Ramos (cell line): Measurements from ENCODE around the gene IQSEC3.

Experiments used
- in situ Hi-C: fragments of 300-500 bp; cut with MboI; formaldehyde crosslinking; loops from one replicate; pipeline ENCODE4 v1.14.3; 2022; ENCODE audit warnings: low sequenced_read_pairs; ENCODE audit not compliant: unreplicated experiment

Gene IQSEC3

DNA sequence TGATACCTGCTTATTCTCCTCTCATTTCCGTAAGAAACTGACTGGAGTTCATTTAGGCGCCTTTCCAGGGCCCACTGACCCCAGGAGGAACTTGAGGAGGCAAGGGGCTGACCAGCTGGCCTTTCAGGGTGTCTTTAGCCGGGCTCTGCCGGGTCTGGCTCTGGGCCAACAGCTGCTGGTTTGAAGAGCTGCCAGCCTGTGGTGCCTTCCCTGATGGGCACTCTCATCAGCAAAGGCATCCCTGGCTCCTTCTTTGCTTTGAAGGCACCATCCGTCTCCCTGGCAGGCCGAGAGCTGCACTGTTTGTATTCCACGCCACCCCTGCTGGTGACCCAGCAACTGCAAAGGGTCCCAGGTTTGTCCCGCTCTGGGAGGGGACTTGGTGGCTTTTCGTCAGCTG, 42.0 kb downstream of the IQSEC3 start:
- in situ Hi-C loops: no loop called here

DNA sequence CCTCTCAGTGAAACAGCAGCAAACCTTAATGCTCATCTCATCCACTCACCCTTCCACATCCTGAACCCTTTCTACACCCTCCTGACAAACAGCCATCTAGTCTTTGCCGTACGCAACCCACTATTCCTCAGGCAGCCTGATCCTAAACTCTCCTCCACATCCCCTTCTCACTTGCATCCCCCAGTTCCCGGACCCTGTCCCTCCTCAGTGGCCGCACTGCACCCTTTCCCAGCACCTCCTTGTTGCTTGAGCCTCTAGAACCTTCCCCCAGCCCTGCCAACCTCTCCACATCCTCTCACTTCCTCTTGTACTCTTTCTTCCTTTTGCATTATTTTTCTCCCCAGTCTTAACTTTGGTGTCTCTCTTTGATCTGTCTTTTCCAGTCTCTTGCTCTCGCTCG, 42.9 kb downstream of the IQSEC3 start:
- in situ Hi-C loops: no loop called here

DNA sequence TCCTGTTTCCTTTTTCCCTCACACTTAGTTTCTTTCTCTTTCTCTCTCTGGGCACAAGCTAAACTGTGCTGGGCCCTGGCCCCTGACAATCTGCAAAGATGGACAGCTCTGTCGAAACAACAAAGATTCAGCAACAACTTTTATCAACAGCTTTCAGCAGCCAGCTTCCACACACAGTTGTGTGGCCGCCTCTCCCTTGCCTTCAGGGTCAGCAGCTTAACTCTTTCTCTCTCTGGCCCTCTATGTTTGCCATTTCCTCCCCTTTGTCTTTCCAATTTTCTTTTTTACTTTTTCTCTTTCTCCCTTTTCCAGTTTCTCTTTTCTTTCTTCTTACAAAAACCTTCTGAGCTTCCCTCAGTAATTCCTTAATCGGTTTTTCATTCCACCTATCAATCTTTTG, 43.3 kb downstream of the IQSEC3 start:
- in situ Hi-C loops: no loop called here

DNA sequence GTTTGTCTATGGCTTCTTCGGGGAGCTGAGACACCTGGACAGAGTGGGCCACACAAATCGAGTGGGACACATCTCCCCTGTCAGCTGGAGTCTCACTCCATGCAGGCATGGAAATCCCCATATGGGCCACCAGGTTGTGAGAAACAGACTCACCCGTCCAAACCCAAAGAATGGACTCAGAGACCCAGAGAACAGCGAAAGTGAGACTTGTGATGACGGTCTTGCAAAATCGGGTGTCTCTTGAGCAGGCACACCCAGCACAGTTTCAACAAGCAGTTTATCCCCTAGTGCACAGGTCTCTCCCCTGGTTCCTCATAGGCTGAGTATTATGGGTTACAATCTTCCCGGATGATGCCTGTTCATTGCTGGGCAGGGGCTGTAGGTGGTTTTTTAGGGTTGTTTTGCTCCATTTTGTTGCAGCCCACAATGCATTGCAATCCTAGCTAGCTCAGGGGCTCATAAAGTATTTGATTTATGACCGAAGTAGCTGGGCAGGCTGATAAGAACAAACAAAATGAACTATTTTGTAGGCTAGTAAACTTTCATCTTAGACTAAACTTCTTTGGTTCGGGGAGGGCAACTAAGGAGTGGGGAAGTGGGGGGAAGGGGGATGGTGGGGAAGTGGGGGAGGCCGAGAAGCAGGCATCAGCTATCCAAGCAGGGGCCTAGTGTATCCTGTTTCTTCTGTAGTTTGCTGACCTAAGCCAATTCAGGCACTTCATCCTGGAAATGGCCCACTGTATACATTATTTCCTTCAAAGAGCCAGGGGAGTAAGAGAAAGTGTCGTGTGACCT, 45.3 kb downstream of the IQSEC3 start:
- in situ Hi-C loops: no loop called here

DNA sequence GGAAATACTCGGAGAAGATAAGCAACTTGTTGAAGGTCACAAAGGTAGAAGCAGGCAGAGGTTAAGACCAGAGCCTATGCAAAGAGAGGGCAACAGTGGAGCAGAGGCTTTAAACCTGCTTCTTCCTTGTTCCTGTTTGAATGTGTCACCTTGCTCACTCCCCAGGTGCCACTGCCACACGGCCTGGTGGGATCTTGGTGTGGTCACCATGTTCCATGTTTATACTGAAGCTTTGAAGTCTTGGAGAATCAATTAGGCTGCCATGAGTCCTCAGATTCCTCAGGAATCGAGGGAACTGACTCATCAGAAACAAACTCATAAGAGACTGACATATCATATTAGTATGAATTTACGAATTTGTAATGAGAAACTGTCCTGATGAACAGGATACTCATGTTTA, 46.8 kb downstream of the IQSEC3 start:
- in situ Hi-C loops: no loop called here

DNA sequence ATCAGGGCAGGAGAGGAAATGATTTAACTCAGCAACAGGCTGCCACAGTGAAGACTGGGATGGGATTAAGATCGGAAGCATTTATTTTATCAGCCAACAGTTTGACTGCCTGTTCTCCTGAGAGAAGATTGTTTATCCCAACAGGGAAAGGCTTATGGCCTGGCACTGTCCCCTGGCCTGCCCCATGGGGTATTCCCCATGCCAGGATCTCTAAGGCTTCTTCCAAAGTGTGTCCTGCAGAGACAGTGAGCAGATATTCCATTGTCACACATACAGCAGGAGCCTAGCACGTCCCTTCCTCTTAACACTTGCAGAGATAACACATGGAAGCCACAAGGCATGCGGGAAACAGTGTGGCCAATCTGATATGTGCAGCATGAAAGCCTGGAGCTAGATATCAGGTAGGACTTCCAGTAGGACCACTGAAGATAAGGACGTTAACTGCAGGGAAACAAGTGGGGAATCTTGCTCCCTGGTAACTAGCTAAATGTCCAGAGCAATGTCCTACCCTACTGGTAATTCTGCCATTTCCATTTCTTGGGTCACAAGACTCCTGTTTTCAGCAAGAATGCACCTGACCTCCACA, 48.2 kb downstream of the IQSEC3 start:
- in situ Hi-C loops: no loop called here

DNA sequence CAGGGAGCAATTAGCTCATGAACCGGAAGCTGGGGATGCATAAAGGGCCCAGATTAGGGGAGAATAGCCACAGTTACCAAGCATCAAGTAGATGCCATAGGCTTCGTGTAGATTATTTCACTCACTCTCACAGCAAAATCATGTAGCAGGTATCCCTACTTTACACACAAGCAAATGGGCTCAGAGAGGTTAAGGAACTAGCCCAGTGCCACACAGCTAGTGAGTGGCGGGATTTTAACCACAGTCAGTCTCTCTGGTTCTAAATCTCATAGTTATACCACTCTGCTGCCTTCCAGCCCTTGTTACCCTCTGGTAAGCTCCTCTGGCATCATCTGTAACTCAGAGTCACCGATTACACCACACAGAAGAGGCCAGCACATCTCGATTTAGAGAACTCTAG, 49.0 kb downstream of the IQSEC3 start:
- in situ Hi-C loops: no loop called here

DNA sequence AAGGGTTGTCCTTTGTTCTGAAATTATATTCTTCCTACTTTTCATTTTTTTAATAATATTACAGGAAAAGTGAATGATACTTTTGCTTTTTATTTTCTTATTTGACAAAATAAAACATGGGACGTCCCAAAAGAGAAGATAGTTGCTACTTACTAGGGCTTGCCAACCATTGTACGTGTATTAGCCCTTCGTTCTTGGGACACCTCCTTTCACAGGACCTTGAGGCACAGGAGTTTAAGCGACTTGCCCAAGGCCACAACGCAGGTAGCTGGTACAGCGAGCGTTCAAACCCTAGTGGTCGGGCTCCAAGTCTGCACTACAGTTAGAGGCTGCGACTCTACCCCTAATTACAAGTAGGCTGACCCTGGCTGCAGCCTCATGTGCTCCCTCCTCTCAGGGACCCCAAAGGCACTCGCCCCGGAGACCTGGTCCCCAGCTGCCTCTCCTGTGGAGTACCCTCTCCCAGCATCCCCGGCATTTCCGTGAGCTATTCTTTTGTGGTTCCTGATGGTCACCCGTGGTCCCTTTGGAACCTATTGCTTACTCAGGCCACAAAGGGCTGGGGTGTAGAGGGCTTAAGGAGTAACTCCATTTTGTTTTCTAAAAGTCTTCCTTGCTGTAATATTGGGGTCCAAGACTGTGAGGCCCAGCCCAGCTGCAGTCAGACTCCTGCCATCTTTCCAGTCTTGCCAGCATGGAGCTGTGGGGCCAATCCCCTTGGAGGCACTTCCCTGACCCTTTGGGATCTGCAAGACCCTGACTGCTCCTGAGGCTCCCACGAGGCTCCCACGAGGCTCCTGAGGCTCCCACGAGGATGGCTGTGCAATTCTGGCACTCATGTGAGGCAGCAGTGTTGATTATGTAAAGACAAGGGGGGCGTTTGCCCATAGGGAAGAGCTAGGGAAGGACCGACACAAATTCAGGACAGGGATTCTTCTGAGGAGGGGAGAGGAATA, 49.7 kb downstream of the IQSEC3 start:
- in situ Hi-C loops: no loop called here

DNA sequence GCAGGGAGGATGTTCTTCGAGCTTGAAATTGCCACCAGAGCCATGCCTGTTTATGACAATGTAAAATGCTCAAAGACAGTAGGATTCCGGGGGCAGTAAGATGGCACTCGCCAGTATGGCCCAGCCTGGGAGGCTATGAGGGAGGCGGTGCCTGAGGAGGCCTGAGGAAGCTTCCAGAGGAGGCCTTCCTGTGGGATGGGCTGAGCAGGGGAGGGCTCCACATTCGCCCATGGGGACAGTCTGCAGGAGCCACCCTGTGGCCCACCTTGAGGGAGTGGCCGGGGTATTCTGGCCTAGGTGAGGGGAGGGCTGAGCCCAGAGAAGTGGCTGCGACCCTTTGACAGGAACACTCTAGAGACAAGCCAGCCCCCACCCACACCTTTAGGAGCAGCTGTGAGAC, 50.7 kb downstream of the IQSEC3 start:
- in situ Hi-C loops: no loop called here

DNA sequence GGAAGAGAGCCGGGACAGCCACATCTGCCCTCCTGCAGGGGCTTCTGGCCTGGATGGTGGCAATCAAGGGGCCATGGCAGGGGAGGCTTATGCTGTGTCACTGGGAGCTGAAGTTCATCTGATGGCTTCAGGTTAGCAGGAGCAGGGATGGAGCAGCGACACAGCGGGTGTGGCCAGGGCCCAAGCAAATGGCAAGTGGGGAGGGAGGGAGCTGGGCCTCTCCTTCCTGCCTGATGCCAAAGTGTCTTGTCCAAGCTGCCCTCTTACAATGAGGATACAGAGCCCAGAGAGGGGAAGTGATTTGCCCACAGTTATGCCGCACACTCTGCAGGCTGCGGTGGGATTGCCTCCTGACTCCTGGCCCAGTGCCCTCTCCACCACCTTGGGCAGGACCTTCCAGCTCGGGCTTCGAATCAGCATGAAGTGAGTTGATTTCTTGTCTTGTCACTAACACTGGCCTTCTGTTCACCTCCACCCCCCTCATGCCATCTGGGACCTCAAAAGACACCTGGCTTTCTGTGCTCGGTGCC, 51.3 kb downstream of the IQSEC3 start:
- in situ Hi-C loops: no loop called here

DNA sequence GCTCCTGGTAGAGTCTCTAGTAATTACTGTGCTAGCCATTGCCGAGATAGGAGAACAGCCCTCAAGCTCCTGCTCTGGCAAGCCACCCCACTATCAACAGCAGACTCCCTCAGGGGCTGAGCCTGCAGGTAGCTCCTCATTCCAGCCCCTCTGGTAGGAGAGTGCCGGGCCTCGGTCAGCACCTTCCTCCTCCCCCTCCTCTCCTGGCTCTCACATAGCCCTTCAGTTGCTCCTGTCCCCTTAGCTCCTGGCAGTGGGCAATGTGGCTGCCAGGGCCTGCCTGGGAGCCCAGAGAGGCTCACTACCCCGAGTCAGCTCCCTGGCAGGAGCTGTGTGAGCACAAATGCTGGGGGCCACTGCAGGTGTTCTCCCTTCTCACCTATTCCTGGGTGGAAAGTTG, 52.0 kb downstream of the IQSEC3 start:
- in situ Hi-C loops: no loop called here

DNA sequence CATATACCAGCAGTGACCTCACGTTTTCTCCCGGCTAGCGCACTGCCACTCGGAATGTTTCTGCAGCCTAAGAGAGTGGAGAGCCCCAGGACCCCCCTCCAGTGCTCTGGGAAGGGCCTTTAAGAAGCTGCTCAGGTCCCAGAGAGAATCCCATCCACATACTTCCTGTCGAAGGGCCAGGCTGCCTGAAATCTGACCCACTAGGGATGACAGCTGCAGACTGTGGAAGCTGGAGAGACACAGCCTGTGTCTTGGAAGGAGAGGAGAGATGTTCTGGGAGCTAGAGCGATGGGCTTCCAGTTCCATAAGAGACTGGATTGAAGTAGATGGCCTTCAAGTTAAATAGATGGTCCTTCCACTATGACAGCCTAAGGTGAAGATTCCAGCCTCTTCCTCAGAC, 54.4 kb downstream of the IQSEC3 start:
- in situ Hi-C loops: no loop called here

DNA sequence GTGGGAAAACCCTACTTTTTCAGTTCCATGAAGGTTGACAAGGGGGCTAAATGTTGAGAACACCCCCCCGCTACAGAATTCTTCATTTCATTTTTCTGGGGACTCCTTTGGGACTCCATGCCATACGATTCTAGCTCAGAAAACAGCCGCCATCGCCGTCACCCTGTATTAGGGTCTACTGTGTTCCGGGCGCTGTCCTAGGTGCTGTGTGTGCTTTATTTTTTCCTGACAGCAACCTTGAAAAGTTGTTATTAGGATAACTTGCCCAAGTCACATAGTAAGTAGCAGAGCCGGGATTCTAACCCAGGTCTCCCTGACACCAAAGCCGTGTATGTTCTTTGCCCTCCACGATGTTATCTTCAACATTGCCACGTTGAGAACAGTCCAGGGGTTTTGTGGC, 55.1 kb downstream of the IQSEC3 start:
- in situ Hi-C loops: no loop called here

DNA sequence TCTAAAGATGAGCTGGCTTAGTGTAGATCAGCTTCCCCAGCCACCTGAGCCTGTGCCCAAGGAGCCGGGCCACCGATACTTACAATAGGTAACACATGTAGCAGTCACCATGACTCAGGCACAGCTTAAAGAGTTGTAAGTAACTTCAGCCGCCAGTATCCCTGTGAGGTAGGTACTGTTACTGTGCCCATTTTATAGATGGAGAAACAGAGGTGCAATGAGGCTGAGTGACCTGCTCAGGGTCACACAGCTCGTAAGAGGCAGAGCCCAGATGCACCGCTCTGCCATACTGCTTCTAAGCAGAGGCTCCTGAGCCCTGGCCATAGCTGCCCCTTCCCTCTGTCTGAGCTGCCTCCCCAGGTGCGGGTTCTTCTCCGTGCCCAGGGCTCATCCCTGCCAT, 58.5 kb downstream of the IQSEC3 start:
- in situ Hi-C loops: no loop called here

DNA sequence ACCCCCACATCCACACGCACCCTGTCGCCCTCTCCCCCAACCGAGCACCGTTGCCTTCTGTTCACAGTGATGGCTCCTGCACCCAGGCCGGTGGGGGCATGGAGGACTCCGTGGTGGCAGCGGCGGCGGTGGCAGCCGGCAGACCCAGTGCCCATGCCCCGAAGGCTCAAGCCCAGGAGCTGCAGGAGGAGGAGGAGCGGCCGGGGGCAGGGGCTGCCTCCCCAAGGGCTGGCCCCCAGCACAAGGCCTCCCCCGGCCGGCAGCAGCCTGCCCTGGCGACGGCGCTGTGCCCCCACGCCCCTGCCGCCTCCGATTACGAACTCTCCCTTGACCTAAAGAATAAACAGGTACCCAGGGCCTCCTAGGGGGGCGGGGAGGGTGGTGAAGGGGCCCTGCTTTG, 59.0 kb downstream of the IQSEC3 start:
- in situ Hi-C loops: no loop called here

DNA sequence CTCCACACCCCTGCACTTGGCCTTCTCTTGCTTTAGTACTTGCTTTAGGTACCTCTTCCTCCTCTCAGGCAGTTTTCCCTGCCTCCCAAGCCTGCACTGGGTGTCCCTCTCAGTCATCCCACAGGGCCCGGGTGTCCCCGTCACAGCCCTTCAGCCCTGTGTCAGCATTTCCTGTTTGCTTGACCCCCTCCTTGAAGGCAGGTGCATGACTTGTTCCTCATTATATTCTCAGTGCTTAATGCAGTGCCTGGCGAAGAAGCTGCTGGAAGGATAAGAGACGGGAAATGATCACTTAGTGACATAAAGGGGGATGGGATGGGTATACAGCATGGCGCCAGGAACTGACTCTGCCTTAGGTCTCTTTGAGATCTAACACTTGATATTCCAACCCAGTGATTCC, 61.5 kb downstream of the IQSEC3 start:
- in situ Hi-C loops: no loop called here

DNA sequence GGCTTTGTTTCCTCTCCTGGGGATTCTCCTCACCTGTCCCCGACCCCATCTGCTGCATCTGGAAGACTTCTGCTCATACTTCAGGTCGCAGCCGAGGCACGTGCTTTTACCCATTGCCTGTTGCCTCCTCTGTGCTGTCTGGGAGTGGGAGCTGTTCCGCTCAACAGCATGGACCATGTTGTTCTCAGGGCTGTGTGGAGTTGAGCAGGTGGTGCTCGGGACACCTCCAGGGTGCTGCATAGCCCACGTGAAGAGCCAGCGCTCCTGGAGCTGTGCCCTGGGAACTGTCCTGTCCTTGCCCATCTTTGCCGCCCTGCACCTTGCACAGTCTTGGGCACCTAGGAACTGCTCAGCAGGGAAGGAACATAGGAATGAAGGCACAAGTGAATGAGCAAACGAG, 62.4 kb downstream of the IQSEC3 start:
- in situ Hi-C loops: no loop called here

DNA sequence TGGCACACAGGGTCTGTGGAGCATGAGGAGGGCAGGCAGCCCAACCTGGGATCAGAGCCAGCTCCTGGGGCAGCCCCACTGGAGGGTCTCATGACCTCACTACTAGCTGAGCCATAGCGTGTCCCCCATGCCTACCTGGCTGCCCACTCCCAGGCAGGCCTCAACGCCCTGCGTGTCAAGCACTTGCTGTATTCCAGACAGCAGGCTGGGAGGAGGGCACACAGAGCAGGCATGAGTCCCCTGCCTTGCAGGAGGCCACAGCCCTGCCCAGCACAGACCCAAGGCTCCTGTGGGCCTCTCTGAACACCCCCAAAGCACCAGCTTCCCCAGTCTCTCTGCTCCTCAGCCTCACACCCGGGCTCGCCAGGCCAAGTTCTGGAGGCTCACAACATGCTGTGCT, 64.0 kb downstream of the IQSEC3 start:
- in situ Hi-C loops: no loop called here

DNA sequence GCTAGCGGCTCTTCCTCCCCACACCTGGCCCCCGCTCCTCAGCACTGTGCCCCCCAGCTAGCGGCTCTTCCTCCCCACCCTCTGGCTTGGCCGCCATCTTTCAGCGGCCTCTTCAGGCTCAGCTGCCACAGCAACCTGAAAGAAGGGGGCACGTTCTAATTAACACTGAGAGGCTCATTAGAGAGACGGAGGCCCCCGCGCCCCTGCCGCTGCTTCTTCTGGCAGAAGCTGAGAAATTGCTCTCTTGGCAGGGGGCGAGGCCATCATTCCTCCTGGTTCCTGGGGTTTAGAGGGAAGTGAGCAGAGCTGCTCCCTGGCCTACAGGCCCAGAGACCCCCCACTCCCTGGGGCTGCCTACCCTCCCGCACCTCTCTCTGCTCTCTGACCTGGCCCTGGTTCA, 64.4 kb downstream of the IQSEC3 start:
- in situ Hi-C loops: no loop called here

DNA sequence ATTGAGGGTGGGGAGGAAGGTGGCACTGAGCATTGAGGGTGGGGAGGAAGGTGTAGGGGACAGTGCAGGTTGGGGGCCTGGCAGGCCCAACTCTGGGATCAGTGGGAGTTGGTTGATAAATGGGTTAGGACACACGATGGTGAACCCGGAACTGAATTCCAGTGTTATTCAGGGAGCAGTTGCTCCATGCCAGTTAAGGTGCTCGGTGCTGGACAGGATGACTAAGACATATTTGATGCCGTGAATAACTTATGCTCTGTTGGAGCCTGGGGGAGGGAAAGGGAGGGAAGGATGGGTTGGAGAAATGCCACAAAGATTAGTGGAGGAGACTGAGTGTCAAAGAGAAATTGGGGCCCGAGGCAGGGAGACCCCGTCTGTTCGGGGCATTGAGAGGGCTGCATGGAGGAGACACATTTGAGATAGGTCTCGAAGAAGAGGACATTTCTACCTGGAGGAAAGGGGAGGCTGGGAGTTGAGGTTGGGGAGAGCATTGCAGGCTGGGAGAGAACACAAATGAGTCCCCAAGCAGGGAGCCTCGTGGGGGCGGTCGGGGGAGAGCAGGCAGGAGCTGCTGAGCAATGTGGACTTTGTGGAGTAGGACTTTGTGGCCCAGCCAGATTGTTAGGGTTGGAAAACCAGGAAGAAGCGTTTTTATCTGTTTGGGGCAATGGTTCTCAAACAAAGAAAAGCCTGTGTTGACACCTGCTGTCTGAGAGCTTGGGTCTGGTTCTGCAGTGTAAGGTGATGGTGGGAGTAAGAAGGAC, 65.3 kb downstream of the IQSEC3 start:
- in situ Hi-C loops: no loop called here
